ENCODE data around the gene CEACAM4.
"Not testable (repeated sequence)": the region's sequence is repeated elsewhere in the genome, so short reads cannot be mapped to it uniquely, and the experiment has no call there.

The CEACAM4 gene

DNA sequence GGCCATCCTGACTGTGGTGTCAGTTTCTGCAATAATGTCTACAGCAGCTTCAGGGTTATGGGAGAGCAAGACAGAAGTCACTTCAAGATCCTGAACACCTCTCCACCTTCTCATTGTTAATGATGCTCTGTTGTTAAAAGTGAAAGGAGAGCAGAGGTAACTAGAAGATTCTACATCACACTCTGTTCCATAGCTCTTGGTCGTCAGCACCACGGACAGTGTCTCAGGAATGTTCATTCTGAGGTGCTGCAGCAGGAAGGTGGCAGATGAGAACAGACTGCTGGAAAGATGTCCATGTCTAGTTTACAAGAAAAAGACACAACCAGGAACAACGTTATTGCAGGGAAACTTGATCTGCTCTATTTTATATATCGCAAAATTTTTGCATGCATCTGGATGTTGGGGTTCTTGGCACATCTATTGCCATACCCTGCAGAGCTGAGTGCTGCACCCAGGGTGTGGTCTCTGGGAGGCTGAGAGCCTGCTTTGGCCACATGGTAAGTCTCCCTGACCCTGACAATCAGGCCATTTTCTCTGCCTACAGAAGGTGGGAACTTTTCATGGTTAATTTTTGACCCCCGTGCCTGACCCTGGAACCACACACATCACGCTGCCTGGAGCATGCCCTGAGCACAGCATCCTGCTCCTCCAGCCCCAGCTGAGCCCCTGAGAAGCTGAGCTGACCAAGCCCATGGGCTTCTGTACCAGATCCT lies 38.2 kb downstream of the CEACAM4 start:
- TF ChIP-seq, protein P1, sequence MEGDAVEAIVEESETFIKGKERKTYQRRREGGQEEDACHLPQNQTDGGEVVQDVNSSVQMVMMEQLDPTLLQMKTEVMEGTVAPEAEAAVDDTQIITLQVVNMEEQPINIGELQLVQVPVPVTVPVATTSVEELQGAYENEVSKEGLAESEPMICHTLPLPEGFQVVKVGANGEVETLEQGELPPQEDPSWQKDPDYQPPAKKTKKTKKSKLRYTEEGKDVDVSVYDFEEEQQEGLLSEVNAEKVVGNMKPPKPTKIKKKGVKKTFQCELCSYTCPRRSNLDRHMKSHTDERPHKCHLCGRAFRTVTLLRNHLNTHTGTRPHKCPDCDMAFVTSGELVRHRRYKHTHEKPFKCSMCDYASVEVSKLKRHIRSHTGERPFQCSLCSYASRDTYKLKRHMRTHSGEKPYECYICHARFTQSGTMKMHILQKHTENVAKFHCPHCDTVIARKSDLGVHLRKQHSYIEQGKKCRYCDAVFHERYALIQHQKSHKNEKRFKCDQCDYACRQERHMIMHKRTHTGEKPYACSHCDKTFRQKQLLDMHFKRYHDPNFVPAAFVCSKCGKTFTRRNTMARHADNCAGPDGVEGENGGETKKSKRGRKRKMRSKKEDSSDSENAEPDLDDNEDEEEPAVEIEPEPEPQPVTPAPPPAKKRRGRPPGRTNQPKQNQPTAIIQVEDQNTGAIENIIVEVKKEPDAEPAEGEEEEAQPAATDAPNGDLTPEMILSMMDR (IDR thresholded peaks at IDR 0.05; ENCODE audit: low read depth, low read length, missing control alignments) = no peak
- peak; percentile 9 for DNase-seq (ENCODE audit: extremely low read depth, low read depth)
- no peak overlapping the region for H3K4me3 ChIP-seq (replicated peaks; ENCODE audit: low read depth, low read length)

DNA sequence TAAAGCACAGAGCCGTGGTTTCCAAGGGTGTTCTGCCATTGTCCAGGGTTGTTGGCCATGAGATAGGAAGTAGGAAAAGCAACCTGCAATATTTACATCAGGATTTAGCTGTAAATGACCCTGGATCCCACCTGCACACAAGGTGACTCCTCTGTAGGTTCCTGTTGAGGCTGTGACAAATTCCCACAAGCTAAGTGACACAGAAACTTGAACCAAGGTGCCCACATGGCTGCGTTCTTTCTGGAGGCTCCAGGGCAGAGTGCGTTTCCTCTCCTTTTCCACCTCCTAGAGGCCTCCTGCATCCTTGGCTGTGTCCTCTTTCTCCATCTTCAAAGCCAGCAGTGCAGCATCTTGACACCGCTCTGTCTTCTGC lies 39.0 kb downstream of the CEACAM4 start:
- TF ChIP-seq, protein P1 (IDR thresholded peaks at IDR 0.05; ENCODE audit: low read depth, low read length, missing control alignments) = no peak
- no peak overlapping the region for H3K4me3 ChIP-seq (replicated peaks; ENCODE audit: low read depth, low read length)
- no peak for DNase-seq (ENCODE audit: extremely low read depth, low read depth)

- no peak for DNase-seq (ENCODE audit: extremely low read depth, low read depth)
- no peak overlapping the region for H3K4me3 ChIP-seq (replicated peaks; ENCODE audit: low read depth, low read length)
- TF ChIP-seq, protein P1 (IDR thresholded peaks at IDR 0.05; ENCODE audit: low read depth, low read length, missing control alignments) = no peak
Measured at GRCh38 chr19:41587101-41587837, 39.6 kb downstream of the CEACAM4 start.

GRCh38 chr19:41586064-41586463 lies 40.8 kb downstream of the CEACAM4 start:
- TF ChIP-seq, protein P1 (IDR thresholded peaks at IDR 0.05; ENCODE audit: low read depth, low read length, missing control alignments) = no peak
- no peak for DNase-seq (ENCODE audit: extremely low read depth, low read depth)
- no peak overlapping the region for H3K4me3 ChIP-seq (replicated peaks; ENCODE audit: low read depth, low read length)

DNA sequence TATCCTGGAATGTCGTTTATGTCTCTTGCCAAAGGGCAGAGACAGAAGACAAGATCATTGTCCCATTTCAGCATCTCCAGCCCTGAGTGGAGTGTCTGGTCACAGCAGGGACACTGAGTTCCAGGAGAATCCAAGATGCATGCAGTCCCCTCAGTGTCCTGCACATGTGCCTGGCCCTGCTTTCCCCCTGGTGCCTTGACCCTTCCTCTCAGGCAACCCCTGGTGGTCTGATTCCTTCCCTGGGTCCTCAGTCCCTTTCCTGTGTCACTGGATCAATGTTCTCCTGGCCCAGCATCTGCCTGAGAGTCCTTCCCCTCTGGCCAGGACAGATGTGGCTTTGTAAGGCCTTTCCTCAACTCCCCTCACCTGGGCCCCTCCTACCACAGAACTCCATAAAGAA lies 41.9 kb downstream of the CEACAM4 start:
- no peak overlapping the region for H3K4me3 ChIP-seq (replicated peaks; ENCODE audit: low read depth, low read length)
- TF ChIP-seq, protein P1 (IDR thresholded peaks at IDR 0.05; ENCODE audit: low read depth, low read length, missing control alignments) = no peak
- no peak for DNase-seq (ENCODE audit: extremely low read depth, low read depth)

GRCh38 chr19:41584260-41584810 lies 42.5 kb downstream of the CEACAM4 start:
- DNase-seq (ENCODE audit: extremely low read depth, low read depth) = no peak
- TF ChIP-seq, protein P1 (IDR thresholded peaks at IDR 0.05; ENCODE audit: low read depth, low read length, missing control alignments) = no peak
- no peak overlapping the region for H3K4me3 ChIP-seq (replicated peaks; ENCODE audit: low read depth, low read length)

DNA sequence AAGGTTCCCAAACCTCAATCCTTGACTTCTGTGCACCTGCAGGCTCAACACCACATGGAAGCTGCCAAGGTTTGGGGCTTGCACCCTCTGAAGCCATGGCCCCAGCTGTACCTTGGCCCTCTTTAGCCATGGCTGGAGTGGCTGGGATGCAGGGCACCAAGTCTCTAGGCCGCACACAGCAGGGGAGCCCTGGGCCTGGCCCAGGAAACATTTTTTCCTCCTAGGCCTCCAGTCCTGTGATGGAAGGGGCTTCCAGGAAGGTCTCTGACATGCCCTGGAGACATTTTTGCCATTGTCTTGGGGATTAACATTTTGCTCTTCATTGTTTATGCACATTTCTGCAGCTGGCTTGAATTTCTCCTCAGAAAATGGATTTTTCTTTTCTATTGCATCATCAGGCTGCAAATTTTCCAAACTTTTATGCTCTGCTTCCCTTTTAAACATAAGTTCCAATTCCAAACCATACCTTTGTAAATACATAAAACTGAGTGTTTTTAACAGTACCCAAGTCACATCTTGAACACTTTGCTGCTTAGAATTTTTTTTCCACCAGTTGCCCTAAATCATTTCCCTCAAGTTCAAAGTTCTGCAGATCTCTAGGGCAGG lies 44.2 kb downstream of the CEACAM4 start:
- DNase-seq (ENCODE audit: extremely low read depth, low read depth); H3K4me3 ChIP-seq (replicated peaks; ENCODE audit: low read depth, low read length): not testable (repeated sequence)

- not testable (repeated sequence) for H3K4me3 ChIP-seq (replicated peaks; ENCODE audit: low read depth, low read length); DNase-seq (ENCODE audit: extremely low read depth, low read depth)
Measured at GRCh38 chr19:41581068-41581467, 45.8 kb downstream of the CEACAM4 start.
